Hematopoietic multipotent progenitor cell treated with erythropoietin and hydrocortisone succinate and interleukin-3 and kit ligand, for 15 days (in vitro differentiated cells): ENCODE results near the gene STRIT1.
"Not testable (repeated sequence)": the region's sequence is repeated elsewhere in the genome, so short reads cannot be mapped to it uniquely, and the experiment has no call there.

Source experiments
- DNase-seq: peaks from one replicate; pipeline ENCODE4 v3.0.0-alpha.2; 2015; ENCODE audit warnings: low spot score

Gene STRIT1

GRCh38 chr3:155313300-155313699 is 19.8 kb upstream of the STRIT1 start:
- no peak for DNase-seq

- DNase-seq = no peak
Observed at GRCh38 chr3:155312781-155313180, 19.3 kb upstream of the STRIT1 start.

- DNase-seq = no peak
Observed at GRCh38 chr3:155309581-155309980, 16.1 kb upstream of the STRIT1 start.

GRCh38 chr3:155308831-155309230 is 15.3 kb upstream of the STRIT1 start:
- no peak for DNase-seq

GRCh38 chr3:155307183-155307582 is 13.7 kb upstream of the STRIT1 start:
- no peak for DNase-seq

- DNase-seq = no peak
Observed at GRCh38 chr3:155304394-155304793, 10.9 kb upstream of the STRIT1 start.

GRCh38 chr3:155303540-155304097 is 10.1 kb upstream of the STRIT1 start:
- DNase-seq = no peak

GRCh38 chr3:155302891-155303290 is 9.4 kb upstream of the STRIT1 start:
- no peak for DNase-seq

GRCh38 chr3:155302481-155302880 is 9.0 kb upstream of the STRIT1 start:
- no peak for DNase-seq

GRCh38 chr3:155297100-155297499 is 3.6 kb upstream of the STRIT1 start:
- no peak for DNase-seq

GRCh38 chr3:155296413-155296812 is 2.9 kb upstream of the STRIT1 start:
- DNase-seq = no peak

GRCh38 chr3:155292693-155293092 is 790 bp downstream of the STRIT1 start:
- DNase-seq = no peak

- DNase-seq = no peak
Observed at GRCh38 chr3:155292133-155292532, 1.4 kb downstream of the STRIT1 start.

GRCh38 chr3:155286736-155287135 is 6.7 kb downstream of the STRIT1 start:
- no peak for DNase-seq

GRCh38 chr3:155285936-155286335 is 7.5 kb downstream of the STRIT1 start:
- no peak for DNase-seq

GRCh38 chr3:155283092-155284056 is 10.1 kb downstream of the STRIT1 start:
- no peak for DNase-seq

- no peak for DNase-seq
Observed at GRCh38 chr3:155282385-155283091, 10.9 kb downstream of the STRIT1 start.

- no peak for DNase-seq
Observed at GRCh38 chr3:155281912-155282311, 11.6 kb downstream of the STRIT1 start.

- DNase-seq = not testable (repeated sequence)
Observed at GRCh38 chr3:155276089-155276488, 17.4 kb downstream of the STRIT1 start.

- DNase-seq = not testable (repeated sequence)
Observed at GRCh38 chr3:155275159-155275754, 18.2 kb downstream of the STRIT1 start.

- DNase-seq = not testable (repeated sequence)
Observed at GRCh38 chr3:155274435-155274834, 19.0 kb downstream of the STRIT1 start.

GRCh38 chr3:155271343-155271613 is 22.2 kb downstream of the STRIT1 start:
- DNase-seq = no peak
